GM23338 (cell line): ENCODE data around the gene CRACR2B.

ENCODE experiments used
- CREB1 ChIP-seq: fragments of 250-450 bp; sonication (Bioruptor Pico); IDR thresholded peaks from 2 replicates; pipeline ENCODE4 v1.5.0; 2020; ENCODE audit warnings: low read depth, mild to moderate bottlenecking, moderate library complexity
- EZH2phosphoT487 ChIP-seq: fragments of 200-600 bp; sonication (generic); IDR thresholded peaks from one replicate; pipeline ENCODE4 v1.8.1; 2018; ENCODE audit warnings: antibody characterized with exemption; ENCODE audit not compliant: unreplicated experiment
- JUNB ChIP-seq: IDR thresholded peaks from one replicate; pipeline ENCODE4 v1.6.1; 2016; ENCODE audit warnings: antibody characterized with exemption; ENCODE audit not compliant: unreplicated experiment
- NANOG ChIP-seq: IDR thresholded peaks from 2 replicates; pipeline ENCODE4 v1.6.1; 2016; ENCODE audit warnings: antibody characterized with exemption, borderline replicate concordance
- POLR2AphosphoS5 ChIP-seq: IDR thresholded peaks from 2 replicates; pipeline ENCODE4 v1.6.1; 2016; ENCODE audit warnings: antibody characterized with exemption, low read depth
- STAT1 ChIP-seq: IDR thresholded peaks from one replicate; pipeline ENCODE4 v1.6.1; 2016; ENCODE audit warnings: antibody characterized with exemption; ENCODE audit not compliant: unreplicated experiment
- ZNF114 ChIP-seq: fragments of 250-450 bp; sonication (Bioruptor Pico); IDR thresholded peaks from 2 replicates; pipeline ENCODE4 v1.5.0; 2020; ENCODE audit warnings: mild to moderate bottlenecking, moderate library complexity
- TF ChIP-seq, protein P1 (sequence below), 2 experiments: fragments of 200-600 bp in 1 of 2; sonication (generic) in 1 of 2; conservative IDR thresholded peaks; 2 replicates each; pipeline versions ENCODE4 v1.5.1 to v1.6.1; 2016 to 2017; ENCODE audit warnings: antibody characterized with exemption in 2 of 2, low read depth in 2 of 2, mild to moderate bottlenecking in 2 of 2, moderate library complexity in 1 of 2

GRCh38 chr11:793556-793955 is 34.2 kb upstream of the CRACR2B start:
- TF ChIP-seq, protein P1, sequence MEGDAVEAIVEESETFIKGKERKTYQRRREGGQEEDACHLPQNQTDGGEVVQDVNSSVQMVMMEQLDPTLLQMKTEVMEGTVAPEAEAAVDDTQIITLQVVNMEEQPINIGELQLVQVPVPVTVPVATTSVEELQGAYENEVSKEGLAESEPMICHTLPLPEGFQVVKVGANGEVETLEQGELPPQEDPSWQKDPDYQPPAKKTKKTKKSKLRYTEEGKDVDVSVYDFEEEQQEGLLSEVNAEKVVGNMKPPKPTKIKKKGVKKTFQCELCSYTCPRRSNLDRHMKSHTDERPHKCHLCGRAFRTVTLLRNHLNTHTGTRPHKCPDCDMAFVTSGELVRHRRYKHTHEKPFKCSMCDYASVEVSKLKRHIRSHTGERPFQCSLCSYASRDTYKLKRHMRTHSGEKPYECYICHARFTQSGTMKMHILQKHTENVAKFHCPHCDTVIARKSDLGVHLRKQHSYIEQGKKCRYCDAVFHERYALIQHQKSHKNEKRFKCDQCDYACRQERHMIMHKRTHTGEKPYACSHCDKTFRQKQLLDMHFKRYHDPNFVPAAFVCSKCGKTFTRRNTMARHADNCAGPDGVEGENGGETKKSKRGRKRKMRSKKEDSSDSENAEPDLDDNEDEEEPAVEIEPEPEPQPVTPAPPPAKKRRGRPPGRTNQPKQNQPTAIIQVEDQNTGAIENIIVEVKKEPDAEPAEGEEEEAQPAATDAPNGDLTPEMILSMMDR (conservative IDR thresholded peaks at IDR 0.05; ENCODE audit: low read depth in 2 of 2) = no peak
- TF ChIP-seq JUNB = no peak
- no peak for TF ChIP-seq POLR2AphosphoS5
- TF ChIP-seq STAT1 = no peak
- TF ChIP-seq CREB1 (CRISPR knock-in tag) = no peak
- no peak for TF ChIP-seq EZH2phosphoT487
- TF ChIP-seq NANOG = no peak
- no peak for TF ChIP-seq ZNF114 (CRISPR knock-in tag)
